DMS53 (cell line): ENCODE results near the gene SAPCD2.
"Not testable (repeated sequence)": the region's sequence is repeated elsewhere in the genome, so short reads cannot be mapped to it uniquely, and the experiment has no call there.

Experiments
- DNase-seq: peaks from one replicate; lab custom pipeline; 2025; lab: John Stamatoyannopoulos, UW

The SAPCD2 gene

GRCh38 chr9:137048655-137049543 is 21.5 kb downstream of the SAPCD2 start:
- peak; percentile 82 for DNase-seq

GRCh38 chr9:137046088-137046787 is 24.1 kb downstream of the SAPCD2 start, which contains the start of gene NPDC1:
Gene NPDC1, minus strand, starts transcription at chr9:137046177. Its CDS starts 188 bp downstream, at chr9:137045989.
- DNase-seq = peak; percentile 98

- peak; percentile 80 for DNase-seq
Observed at GRCh38 chr9:137045294-137046087, 24.9 kb downstream of the SAPCD2 start.

DNA sequence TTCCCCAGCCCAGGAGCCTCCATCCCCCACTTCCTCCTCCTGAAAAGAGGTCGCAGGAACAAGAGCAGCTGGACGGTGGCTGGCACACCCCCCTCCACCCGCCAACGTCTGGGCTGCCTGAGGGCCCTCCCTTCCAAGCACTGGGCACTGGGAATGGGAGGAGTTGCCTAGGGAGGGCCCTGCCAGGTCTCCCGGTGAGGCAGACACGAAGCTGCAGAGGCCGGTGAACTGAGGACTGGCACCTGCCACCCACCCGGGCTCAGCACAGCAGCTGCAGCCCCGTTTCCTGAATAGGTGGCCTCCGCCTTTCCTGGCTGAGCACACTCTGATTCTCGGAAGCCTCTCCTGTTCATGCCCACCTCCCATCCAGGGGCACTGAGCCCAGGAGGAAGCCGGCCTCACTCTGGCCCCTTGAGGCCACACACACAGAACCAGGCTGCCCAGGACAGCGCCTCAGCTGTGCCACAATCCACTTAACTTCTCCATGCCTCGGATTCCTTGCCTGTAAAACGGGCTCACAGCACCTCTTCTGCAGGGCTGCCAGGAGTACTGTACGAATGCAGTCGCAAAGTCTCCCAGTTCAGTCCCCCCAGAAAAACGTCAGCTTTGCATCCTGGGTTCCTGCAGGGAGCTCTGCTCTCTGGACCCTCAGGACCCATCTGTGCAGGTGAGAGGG is 25.7 kb downstream of the SAPCD2 start:
- DNase-seq = peak; percentile 90

- peak; percentile 64 for DNase-seq
Observed at GRCh38 chr9:137044037-137044436, 26.3 kb downstream of the SAPCD2 start.

- DNase-seq = no peak
Observed at GRCh38 chr9:137042751-137043727, 27.3 kb downstream of the SAPCD2 start.

- no peak for DNase-seq
Observed at GRCh38 chr9:137041124-137041523, 29.2 kb downstream of the SAPCD2 start.

GRCh38 chr9:137040568-137040967 is 29.8 kb downstream of the SAPCD2 start:
- no peak for DNase-seq

GRCh38 chr9:137039611-137040366 is 30.6 kb downstream of the SAPCD2 start:
- no peak for DNase-seq

DNA sequence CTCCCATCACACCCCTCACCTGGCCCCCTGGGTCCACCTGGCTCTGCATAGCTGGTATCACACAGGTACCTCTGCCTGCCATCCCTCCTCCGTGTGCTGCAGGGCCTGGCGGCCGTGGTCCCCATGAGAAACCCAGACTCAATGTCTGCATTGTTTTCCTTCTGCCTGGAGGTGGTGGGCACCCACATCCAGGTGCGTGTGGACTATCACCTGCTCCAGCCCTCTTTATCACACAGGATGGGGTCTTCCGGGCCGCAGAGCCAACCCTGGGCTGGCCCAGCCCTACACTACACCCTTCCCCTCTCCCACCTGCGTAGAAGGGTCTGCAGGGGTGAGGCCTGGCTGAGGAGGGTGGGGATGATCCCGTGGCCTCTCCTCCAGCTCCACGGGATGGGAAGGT is 31.4 kb downstream of the SAPCD2 start:
- DNase-seq = no peak

DNA sequence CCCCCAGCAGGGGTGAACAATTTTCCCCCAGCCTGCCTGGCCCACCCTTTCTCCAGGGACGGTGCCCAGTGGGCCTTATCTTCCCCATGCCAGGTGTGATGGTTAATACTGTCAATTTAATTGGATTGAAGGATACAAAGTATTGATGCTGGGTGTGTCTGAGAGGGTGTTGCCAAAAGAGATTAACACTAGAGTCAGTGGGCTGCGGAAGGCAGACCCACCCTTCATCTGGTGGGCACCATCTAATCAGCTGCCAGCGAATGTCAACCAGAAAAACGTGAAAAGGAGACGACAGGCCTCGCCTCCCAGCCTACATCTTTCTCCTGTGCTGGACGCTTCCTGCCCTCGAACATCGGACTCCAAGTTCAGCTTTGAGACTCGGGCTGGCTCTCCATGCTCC is 32.9 kb downstream of the SAPCD2 start:
- DNase-seq = no peak

DNA sequence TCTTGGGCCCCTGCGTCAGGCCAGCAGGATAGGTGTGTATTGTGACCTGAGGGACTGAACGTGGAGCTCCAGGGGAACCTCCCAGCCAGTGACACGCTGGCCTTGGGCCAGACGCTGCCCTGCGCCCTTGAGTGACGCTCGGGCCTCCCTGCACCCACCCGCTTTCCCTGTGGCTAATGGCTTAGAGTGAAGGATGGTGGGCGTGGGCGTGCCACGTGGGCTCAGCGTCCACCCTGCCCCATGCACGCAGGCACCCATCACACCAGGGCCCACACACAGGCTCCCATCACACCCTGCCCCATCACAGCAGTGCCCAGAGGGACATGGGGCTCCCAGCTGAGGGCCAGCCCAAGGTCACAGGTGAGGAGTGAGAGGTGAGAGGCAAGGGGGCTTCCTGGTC is 33.3 kb downstream of the SAPCD2 start:
- DNase-seq = no peak

GRCh38 chr9:137035937-137036336 is 34.4 kb downstream of the SAPCD2 start:
- no peak for DNase-seq

- no peak for DNase-seq
Observed at GRCh38 chr9:137035507-137035834, 34.9 kb downstream of the SAPCD2 start.

DNA sequence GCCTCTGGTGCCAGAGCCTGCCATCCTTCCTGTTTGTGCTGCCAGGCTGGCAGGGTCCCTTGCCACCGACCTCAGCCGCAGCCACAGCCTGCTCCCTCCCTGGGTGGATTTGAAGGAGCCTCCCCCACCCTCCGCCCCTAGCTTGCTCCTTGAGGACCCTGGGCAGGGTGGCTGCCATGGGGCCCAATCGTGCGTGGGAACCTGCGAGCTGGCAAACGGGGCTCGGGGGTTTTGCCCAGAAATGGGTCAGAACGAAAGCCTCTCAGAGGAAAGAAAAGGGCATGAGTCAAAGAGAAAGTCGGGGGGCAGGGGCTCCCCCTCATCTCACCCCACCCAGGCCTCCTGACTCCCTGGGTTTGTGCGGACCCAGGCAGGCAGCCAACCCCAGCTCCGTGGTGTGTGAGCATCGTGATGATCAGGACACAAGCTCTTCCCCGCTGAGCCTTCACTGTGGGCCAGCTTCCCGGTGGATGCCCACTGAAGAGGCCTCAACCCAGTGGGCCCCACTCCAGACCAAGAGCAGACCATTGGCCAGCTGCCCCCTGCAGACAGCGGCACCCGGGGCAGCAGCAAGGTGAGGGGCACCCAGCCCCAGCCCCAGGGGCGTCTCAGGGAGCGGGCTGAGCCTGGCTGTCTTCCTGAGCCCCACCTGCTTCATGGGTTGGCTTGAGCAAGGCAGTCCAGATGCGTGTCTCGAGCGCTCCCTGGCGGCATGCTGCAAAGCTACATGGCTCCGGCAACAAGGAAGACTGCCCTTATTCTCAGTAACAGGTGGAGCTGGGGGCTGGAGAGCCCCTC is 35.4 kb downstream of the SAPCD2 start:
- peak; percentile 93 for DNase-seq

- DNase-seq = peak; percentile 73
Observed at GRCh38 chr9:137034039-137034708, 36.2 kb downstream of the SAPCD2 start.

GRCh38 chr9:137033481-137033880 is 36.9 kb downstream of the SAPCD2 start:
- not testable (repeated sequence) for DNase-seq

DNA sequence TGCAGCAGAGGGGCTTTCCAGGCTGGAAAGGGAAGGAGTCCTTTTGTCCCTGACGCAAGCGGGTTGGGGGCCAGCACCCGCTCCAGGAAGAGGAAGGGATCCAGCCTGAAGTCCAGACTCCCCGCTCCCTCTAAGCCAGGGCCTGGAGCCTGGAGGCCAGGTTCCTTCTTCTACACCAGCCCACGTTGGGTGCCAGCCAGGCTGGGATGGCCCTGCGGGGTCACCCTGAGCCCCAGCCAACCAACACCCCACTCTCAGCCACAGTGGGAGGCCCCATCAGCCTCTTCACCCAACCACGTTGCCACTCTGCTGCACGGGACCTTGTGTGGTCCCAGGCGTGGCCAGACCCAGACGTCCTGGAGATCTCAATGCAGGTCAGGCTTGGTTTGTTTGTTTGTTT is 37.5 kb downstream of the SAPCD2 start:
- DNase-seq = no peak
